ENCODE results near the gene FOXM1. TPM values are rescaled to one million over a fixed set of nuclear protein-coding genes. Genes with fewer than 3 reads are reported as not detected.

Gene FOXM1
- total and polyA plus RNA-seq, 5 experiments from 2014 or later, result 0.19 to 0.62 TPM; not detected in 3

- Mint-ChIP-seq H3K36me3 (peaks cover 0 to 42% (median 7%) of the 10 kb centered on the region in 3 donors), H3K27me3 (no peaks in the 10 kb centered on the region), H3K27ac (no peak overlapping the region), H3K4me3 (no peak overlapping the region), H3K4me1 (peaks cover 0 to 5% (median 2%) of the 10 kb centered on the region in 4 donors), H3K9me3 (no peaks in the 10 kb centered on the region)
- ATAC-seq (no peak), DNase-seq (no peak)
- POLR2A ChIA-PET, result no interaction called here
These were observed 22.1 kb downstream of the FOXM1 start for GRCh38 chr12:2854669-2855453.

GRCh38 chr12:2853626-2854025, 23.3 kb downstream of the FOXM1 start:
- Mint-ChIP-seq H3K36me3 (peaks cover 0 to 45% (median 13%) of the 10 kb centered on the region in 3 donors), H3K4me1 (peaks cover 0 to 9% (median 6%) of the 10 kb centered on the region in 4 donors), H3K27ac (no peak overlapping the region), H3K27me3 (no peaks in the 10 kb centered on the region), H3K4me3 (no peak overlapping the region), H3K9me3 (no peaks in the 10 kb centered on the region)
- ATAC-seq (peak in 1 of 2 donors; percentile 46), DNase-seq (peak in 4 of 10 donors; percentile 16 to 30 (median 24))
- POLR2A ChIA-PET, result no interaction called here

- no peak overlapping the region for H3K4me3 Mint-ChIP-seq
- no peaks in the 10 kb centered on the region for H3K9me3 Mint-ChIP-seq
- H3K27me3 Mint-ChIP-seq, result no peaks in the 10 kb centered on the region
- ATAC-seq (no peak), DNase-seq (no peak)
- POLR2A ChIA-PET, result interaction anchor here (0.5 kb wide), 1 partner anchor 24 kb away, joined by 3 read pairs; no protein-coding TSS in a partner anchor
- H3K4me1 Mint-ChIP-seq, result peaks cover 0 to 13% (median 9%) of the 10 kb centered on the region in 4 donors
- no peak overlapping the region for H3K27ac Mint-ChIP-seq
- peaks cover 0 to 56% (median 12%) of the 10 kb centered on the region in 3 donors for H3K36me3 Mint-ChIP-seq
These were observed 25.0 kb downstream of the FOXM1 start for GRCh38 chr12:2851931-2852330.

- DNase-seq (no peak), ATAC-seq (no peak)
- peaks cover 5 to 75% (median 24%) of the 10 kb centered on the region in 3 donors for H3K36me3 Mint-ChIP-seq
- POLR2A ChIA-PET, result no interaction called here
- H3K9me3 Mint-ChIP-seq, result no peaks in the 10 kb centered on the region
- no peak overlapping the region for H3K4me3 Mint-ChIP-seq
- H3K27ac Mint-ChIP-seq, result peak overlapping the region in 2 of 10 donors; percentile 15 to 60
- no peaks in the 10 kb centered on the region for H3K27me3 Mint-ChIP-seq
- H3K4me1 Mint-ChIP-seq, result peaks cover 0 to 13% (median 5%) of the 10 kb centered on the region in 4 donors
These were observed 31.7 kb downstream of the FOXM1 start for GRCh38 chr12:2845280-2845679.

GRCh38 chr12:2844786-2845185, 32.2 kb downstream of the FOXM1 start:
- Mint-ChIP-seq H3K27ac (peak overlapping the region in 1 of 10 donors; percentile 22), H3K4me1 (peaks cover 0 to 13% (median 5%) of the 10 kb centered on the region in 4 donors), H3K36me3 (peaks cover 6 to 76% (median 25%) of the 10 kb centered on the region in 3 donors), H3K9me3 (no peaks in the 10 kb centered on the region), H3K27me3 (no peaks in the 10 kb centered on the region), H3K4me3 (no peak overlapping the region)
- POLR2A ChIA-PET, result no interaction called here
- ATAC-seq (no peak), DNase-seq (no peak)

GRCh38 chr12:2842948-2843347, 34.0 kb downstream of the FOXM1 start:
- ATAC-seq (no peak), DNase-seq (no peak)
- POLR2A ChIA-PET, result no interaction called here
- no peak overlapping the region for H3K27ac Mint-ChIP-seq
- no peaks in the 10 kb centered on the region for H3K9me3 Mint-ChIP-seq
- H3K4me1 Mint-ChIP-seq, result peaks cover 0 to 4% (median under 1%) of the 10 kb centered on the region in 4 donors
- no peak overlapping the region for H3K4me3 Mint-ChIP-seq
- H3K27me3 Mint-ChIP-seq, result no peaks in the 10 kb centered on the region
- H3K36me3 Mint-ChIP-seq, result peaks cover 10 to 76% (median 24%) of the 10 kb centered on the region in 3 donors

GRCh38 chr12:2841056-2841650, 35.8 kb downstream of the FOXM1 start:
- Mint-ChIP-seq H3K36me3 (peaks cover 10 to 78% (median 26%) of the 10 kb centered on the region in 3 donors), H3K4me1 (peaks cover 3 to 6% (median 5%) of the 10 kb centered on the region in 4 donors), H3K9me3 (no peaks in the 10 kb centered on the region), H3K27ac (no peak overlapping the region), H3K27me3 (no peaks in the 10 kb centered on the region), H3K4me3 (no peak overlapping the region)
- POLR2A ChIA-PET, result no interaction called here
- DNase-seq (no peak), ATAC-seq (no peak)

- Mint-ChIP-seq H3K36me3 (peaks cover 5 to 55% (median 23%) of the 10 kb centered on the region in 3 donors), H3K27ac (no peak overlapping the region), H3K27me3 (no peaks in the 10 kb centered on the region), H3K4me1 (peaks cover 9 to 28% (median 20%) of the 10 kb centered on the region in 4 donors), H3K9me3 (no peaks in the 10 kb centered on the region), H3K4me3 (no peak overlapping the region)
- ATAC-seq (no peak), DNase-seq (no peak)
- POLR2A ChIA-PET, result no interaction called here
These were observed 40.4 kb downstream of the FOXM1 start for GRCh38 chr12:2836574-2836973.

GRCh38 chr12:2835691-2836403, 41.1 kb downstream of the FOXM1 start:
- DNase-seq (no peak), ATAC-seq (no peak)
- peak overlapping the region in 1 of 10 donors; percentile 6 for H3K4me3 Mint-ChIP-seq
- H3K27me3 Mint-ChIP-seq, result no peaks in the 10 kb centered on the region
- H3K36me3 Mint-ChIP-seq, result peaks cover 5 to 57% (median 18%) of the 10 kb centered on the region in 3 donors
- POLR2A ChIA-PET, result no interaction called here
- peak overlapping the region in 4 of 10 donors; percentile 1 to 52 (median 12) for H3K27ac Mint-ChIP-seq
- H3K9me3 Mint-ChIP-seq, result no peaks in the 10 kb centered on the region
- peaks cover 9 to 28% (median 20%) of the 10 kb centered on the region in 4 donors for H3K4me1 Mint-ChIP-seq

GRCh38 chr12:2834581-2835491, 42.1 kb downstream of the FOXM1 start, which contains the start of gene NRIP2:
TSS of gene NRIP2 (minus strand) at chr12:2835035. CDS start at chr12:2834983, 52 bp downstream.
- Mint-ChIP-seq H3K27ac (peak within 1 kb of the TSS in 9 of 10 donors; percentile 18 to 87 (median 70)), H3K4me1 (peaks cover 9 to 28% (median 21%) of the 10 kb centered on the region in 4 donors), H3K9me3 (no peaks in the 10 kb centered on the region), H3K4me3 (peak within 1 kb of the TSS in 2 of 10 donors; percentile 6 to 50), H3K27me3 (no peaks in the 10 kb centered on the region), H3K36me3 (peaks cover 4 to 53% (median 14%) of the 10 kb centered on the region in 3 donors)
- DNase-seq (no peak), ATAC-seq (peak in 1 of 2 donors; percentile 35)
- POLR2A ChIA-PET, result no interaction called here

- ATAC-seq, result no peak
- no peak for DNase-seq
- Mint-ChIP-seq H3K27me3 (no peaks in the 10 kb centered on the region), H3K36me3 (peaks cover 0 to 51% (median 10%) of the 10 kb centered on the region in 3 donors), H3K9me3 (no peaks in the 10 kb centered on the region), H3K4me3 (no peak overlapping the region), H3K4me1 (peaks cover 9 to 28% (median 21%) of the 10 kb centered on the region in 4 donors), H3K27ac (peak overlapping the region in 4 of 10 donors; percentile 2 to 71 (median 27))
- POLR2A ChIA-PET, result interaction anchor here (0.6 kb wide), 1 partner anchor 15 kb away, joined by 3 read pairs; no protein-coding TSS in a partner anchor
These were observed 43.2 kb downstream of the FOXM1 start for GRCh38 chr12:2833810-2834209.
